Activated CD4-positive, CD25-positive, alpha-beta regulatory T cell treated with anti-CD3 and anti-CD28 coated beads, Interleukin-2, amount 50 U/mL, for 16 hours (primary cell): ENCODE results near the gene BOK.
"Not testable (repeated sequence)": the region's sequence is repeated elsewhere in the genome, so short reads cannot be mapped to it uniquely, and the experiment has no call there.

Experiments
- DNase-seq: peaks from one replicate; pipeline ENCODE4 v3.0.0-alpha.2; 2020; ENCODE audit warnings: low read depth, low spot score

The BOK gene, protein sequence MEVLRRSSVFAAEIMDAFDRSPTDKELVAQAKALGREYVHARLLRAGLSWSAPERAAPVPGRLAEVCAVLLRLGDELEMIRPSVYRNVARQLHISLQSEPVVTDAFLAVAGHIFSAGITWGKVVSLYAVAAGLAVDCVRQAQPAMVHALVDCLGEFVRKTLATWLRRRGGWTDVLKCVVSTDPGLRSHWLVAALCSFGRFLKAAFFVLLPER

DNA sequence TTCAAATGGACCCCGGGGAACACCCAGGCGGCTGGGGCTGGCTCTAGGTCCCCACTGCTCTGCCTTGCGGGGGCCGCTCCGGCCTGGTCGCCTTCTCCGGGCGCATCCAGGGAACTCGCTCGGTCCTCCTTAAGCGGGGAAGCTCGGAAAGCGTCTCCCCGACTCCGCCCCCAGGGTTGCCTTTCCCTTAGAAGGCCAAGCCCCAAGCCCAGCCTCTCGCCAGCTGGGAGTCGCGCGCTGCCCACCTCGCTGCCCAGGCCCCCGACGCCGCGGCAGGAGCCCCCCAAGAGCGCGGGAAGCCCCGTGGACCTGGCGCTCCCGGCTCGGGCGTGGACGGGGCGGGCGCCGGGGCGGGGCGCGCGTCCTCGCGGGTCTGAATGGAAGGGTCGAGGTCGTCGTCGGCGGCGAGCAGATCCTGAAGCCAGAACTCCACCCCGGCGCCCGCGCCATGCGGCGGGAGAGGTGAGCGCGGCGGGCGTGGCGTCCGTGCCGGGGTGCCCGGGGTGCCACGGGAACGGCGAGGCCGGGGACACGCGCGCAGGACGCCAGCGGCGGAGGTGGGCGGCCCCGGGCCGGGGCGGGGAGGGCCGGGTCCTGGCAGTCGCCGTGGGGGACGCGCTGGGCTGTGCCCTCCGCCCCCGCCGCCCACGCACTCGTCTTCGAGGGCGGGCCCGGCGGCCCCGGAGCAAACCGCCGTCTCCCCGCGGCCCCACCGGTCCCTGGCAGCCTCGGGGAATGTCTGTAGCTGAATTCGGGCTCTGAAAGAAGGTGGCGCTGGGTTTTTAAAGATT, at the start of gene BOK:
Gene BOK, plus strand, starts transcription at position 214 of the 791 bp plus-strand sequence. CDS start 739 bp downstream, outside the sequence.
- no peak for DNase-seq

DNA sequence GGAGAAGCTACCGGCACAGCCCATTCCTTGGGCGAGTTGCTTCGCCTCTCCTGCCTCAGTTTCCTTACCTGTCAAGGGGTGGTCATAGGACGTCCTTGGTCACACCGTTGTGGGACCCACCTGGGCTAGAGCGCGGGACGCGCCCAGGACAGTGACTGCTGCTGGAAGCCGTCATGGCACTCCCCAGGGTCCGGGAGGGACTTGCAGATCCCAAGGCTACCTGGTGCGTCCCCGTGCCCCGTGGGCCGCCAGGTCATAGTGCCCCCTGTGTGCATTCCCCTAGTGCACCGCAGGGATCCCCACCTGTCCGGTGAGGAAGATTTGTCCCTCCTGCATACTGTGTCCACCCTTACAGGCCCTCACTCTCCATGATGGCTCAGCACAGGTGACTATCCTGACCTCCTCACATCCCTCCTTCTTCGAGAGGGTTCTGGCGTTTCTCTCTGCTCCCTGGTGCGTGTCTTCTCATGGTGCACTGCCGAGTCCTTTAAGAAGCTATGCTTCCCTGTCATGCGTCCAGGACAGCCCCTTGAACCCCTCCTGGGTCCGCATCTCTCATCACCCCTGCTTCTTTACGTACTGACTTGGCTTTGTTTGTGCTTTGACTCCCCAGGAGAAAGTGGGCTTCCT, 49.3 kb upstream of the BOK start:
- no peak for DNase-seq

DNA sequence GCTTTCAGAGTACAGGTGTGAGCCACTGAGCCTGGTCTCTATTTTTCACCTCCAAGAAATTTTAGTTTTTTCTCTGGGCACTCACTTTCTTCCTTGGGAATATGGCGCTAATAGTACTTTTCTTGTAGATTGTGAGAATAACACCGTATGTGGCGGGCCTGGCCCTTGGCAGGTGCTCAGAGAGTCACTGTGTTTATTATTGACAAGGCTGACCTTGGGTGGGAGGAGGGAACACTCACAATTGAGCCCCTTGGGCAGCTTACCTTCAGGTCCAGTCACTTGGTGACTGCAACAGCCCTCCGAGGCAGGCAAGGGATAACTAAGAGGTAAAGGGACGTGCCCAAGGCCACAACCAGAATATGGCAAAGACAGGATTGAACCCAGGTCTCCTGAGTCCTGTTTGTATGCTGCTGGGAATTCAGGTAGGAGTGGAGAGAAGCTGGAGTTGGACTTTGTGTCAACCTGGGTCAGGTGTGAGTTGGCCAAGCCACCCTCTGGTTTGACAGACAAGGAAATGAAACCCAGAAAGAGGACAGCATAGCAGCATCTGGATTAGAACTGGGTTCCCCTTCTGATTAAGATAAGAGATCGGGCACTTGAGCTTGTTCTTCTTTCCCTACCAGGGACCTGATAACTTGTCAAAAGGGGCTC, 47.3 kb upstream of the BOK start:
- no peak for DNase-seq

DNA sequence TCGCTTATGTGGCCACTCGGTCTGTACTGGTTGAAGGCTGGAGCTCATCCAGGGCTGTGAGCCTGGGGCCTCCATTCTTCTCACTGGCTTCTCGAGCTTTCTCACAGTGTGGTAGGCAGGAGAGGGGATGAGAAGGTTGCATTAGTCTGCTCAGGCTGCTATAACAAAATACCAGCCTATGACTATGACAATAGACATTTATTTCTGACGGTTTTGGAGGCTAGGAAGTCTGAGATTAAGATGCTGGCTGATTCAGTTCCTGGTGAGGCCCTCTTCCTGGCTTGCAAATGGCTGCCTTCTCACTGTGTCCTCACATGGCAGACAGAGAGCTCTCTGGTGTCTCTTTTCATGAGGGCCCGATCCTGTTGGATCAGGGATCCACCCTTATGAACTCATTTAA, 44.0 kb upstream of the BOK start:
- no peak for DNase-seq

DNA sequence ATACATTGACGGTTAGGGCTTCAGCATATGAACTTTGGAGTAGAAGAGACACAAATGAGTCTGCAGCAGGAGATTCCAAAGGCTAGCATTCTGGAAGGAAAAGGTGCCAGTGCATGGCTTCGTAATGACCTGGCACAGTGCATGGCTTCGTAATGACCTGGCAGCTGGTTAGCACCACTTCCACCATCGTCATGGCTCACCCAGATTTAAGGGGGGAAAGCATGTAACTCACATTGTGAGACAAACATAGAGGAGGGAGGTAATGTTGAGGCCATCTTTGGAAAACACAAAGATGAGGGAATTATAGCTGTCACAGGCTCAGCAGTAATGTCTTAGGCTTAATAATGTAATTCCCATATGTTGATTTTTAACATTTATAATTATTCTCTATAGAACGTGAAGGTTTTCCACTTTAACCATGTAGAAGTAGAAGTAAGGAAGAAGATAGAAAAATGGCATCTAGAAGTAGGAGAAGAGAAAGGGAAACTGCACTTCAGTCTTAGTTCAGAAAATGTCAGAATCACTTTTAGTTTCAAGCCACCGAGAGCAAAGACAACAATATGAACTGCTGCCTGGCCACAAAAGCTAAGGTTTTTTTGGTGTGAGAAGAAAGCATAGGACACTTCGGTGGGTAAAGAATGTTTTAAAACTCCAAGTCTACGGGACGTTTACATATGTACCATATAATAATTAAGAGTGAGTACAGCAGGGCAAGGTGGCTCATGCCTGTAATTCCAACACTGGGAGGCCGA, 43.4 kb upstream of the BOK start:
- no peak for DNase-seq

DNA sequence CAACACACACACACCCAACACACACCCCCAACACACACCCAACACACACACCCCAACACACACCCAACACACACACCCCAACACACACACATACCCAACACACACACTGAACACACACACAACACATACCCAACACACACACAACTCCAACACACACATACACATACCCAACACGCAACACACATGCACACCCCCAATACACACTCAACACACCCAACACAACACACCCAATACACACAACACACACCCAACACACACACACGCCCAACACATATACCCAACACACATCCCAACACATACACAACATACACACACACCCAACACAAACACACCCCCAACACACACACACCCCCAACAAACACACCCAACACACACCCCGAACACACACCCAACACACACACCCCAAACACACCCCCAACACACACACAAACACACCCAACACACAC, 42.0 kb upstream of the BOK start:
- no peak for DNase-seq

DNA sequence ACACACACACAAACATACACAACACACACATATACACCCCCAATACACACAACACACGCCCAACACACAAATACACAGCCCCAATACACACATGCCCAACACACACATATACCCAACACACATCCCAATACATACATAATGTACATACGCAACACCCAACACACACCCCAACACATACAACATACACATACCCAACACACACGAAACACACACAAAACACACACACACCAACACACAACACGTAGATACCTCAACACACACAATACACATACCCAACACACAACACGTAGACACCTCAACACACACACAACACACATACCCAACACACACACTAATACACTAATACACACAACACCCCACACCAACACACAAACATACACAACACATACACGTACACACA, 41.2 kb upstream of the BOK start:
- DNase-seq, result no peak

DNA sequence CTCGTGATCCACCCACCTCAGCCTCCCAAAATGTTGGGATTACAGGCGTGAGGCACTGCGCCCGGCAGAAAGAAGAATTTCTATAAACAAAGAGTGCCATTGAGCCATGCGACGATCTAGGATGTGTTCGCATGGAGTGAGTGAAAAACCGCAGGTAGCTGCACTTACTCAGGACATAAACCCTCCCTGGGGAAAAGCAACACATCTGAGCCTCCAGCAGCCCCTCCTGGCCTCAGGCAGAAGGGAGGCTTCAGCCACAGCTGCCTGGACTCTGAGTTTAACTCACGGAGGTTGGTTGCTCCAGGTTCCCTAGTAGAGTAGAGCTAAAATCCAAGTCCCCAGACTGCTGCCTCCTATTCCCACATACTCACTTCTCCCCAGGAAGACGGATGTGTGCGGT, 38.9 kb upstream of the BOK start:
- DNase-seq, result no peak

DNA sequence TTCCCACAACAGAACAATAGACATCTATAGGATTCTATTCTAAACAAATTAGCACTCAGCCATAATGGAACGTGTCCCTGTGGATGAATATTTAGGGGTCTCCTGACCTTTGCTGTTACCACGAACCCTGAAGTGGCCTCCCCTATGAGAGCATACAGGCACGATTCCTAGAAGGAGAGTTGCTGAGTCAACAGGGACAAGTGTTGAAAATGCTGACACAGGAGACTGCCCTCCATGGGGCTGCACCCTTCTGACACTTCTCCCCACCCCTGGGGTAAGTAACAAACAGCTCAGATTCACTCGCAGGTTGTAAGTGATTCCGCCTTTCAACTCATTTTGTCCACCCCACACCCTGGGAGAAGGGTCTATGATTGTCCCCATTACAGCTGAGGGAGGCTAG, 36.1 kb upstream of the BOK start:
- no peak for DNase-seq

DNA sequence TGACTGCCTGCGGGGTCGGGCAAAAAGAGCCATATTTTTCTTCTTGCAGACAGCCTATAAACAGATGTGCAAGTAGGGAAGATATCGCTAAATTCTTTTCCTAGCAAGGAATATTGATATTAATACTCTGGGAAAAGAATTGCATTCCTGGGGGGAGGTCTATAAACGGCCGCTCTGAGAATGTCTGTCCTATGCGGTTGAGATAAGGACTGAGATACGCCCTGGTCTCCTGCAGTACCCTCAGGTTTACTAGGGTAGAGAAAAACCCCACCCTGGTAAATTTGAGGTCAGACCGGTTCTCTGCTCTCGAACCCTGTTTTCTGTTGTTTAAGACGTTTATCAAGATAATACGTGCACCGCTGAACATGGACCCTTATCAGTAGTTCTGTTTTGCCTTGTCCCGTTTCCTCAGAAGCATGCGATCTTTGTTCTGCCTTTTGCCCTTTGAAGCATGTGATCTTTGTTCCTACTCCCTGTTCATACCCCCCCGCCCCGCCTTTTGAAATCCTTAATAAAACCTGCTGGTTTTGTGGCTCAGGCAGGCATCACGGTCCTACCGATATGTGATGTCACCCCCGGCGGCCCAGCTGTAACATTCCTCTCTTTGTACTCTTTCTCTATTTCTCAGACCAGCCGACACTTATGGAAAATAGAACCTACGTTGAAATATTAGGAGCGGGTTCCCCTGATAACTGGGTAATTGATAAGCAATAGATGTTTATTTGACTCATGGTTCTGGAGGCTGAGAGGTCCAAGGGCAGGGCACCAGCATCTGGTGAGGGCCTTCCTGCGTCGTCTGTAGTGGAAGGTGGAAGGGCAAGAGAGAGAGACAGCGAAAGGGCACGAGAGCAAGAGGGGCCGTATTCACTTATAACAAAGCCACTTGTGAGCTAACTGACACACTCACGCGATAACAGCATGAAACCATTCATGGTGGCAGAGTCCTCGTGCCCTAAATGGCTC, 32.4 kb upstream of the BOK start:
- not testable (repeated sequence) for DNase-seq

DNA sequence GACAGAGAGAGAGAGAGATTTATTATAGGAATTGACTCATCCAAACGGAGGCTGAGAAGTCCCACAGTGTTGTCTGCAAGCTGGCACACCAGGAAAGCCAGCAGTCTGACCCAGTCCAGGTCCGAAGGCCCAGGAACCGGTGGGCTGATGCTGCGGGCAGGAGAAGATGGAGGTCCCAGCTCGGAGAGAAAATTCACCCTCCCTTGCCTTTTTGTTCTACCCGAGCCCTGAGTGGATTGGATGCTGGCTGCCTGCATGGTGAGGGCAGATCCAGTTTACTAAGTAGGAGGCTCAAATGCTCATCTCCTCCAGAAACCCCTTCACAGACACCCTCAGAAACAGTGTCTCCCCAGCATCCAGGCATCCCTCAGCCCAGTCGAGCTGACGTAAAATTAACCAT, 28.0 kb upstream of the BOK start:
- no peak for DNase-seq

DNA sequence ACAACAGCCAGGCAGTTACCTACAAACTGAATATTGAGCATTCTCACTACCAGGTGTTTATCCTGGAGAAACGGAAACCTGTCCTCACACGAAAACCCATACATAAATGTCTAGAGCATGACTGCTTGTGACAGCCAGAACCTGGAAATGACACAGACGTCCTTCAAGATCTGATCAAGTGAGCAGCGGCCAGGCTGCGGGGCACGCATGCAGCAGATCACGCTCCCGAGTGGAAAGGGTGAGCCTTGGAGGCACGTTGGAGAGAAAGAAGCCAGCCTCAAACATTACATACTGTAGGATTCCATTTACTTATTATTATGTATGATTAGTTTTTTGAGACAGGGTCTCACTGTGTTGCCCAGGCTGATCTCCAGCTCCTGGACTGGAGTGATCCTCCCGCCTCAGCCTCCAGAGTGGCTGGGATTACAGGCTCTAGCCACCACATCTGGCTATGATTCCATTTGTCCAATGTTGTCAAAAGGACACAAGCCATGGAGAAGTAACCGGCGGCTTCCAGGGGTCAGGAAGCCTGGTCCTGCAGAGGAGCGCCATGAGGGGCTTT, 27.3 kb upstream of the BOK start:
- DNase-seq, result no peak

DNA sequence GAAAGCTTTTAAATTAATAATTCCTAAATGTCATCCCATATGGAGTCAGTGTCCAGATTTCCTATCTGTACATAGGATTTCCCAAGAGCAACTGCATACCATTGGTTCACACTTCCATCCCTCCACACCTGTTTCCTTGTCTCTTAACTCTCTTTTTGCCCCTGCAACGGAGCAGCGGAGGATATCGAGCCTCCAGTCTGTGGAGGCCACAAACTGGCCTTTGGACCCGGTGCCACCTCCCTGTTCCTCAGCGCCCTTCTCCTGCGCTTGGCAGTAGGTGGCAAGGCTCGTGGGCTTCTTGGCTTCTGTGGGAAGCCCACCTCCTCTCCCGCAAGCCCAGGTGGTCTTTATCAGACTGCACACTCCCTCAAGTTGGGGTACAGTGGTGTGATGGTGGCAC, 26.4 kb upstream of the BOK start:
- DNase-seq, result no peak

DNA sequence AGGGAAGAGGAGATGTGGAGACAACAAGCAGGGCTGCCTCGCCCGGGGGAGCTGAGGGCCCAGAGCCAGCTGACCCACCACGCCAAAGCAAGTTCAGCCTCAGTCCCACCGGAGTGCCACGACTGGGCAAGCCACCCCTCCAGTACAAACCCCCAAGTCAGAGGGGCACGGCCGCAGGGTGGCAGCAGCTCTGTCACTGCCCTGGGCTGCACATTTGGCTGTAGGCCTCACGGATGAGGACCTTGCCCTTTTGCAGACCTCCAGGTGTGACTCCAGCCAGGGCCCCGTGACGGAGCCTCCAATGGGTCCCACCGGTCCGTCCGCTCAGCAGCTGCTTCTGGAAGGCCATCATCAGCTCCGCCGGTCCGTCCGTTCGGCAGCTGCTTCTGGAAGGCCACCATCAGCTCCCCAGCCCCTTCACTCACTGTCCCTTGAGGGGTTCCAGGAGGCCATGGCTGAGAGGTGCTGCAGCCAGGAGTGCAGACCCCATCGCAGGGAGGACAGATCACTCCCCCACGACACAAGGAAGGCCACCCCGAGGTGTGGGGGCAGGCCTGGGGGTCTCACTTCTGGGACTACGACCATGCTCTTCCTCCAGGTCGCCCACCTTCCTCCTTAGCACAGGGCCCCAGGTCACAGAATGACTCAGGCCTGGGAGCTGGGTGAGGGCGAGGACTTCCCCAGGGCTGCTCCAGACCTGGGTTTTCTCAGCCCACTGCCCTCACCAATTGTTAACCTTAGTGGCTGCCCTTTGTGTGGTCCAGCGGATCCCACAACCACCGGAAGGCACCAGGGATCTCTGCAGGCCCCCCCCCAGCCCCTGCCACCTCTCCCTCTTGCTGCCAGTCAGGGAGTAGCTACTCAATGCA, 25.6 kb upstream of the BOK start:
- no peak for DNase-seq

DNA sequence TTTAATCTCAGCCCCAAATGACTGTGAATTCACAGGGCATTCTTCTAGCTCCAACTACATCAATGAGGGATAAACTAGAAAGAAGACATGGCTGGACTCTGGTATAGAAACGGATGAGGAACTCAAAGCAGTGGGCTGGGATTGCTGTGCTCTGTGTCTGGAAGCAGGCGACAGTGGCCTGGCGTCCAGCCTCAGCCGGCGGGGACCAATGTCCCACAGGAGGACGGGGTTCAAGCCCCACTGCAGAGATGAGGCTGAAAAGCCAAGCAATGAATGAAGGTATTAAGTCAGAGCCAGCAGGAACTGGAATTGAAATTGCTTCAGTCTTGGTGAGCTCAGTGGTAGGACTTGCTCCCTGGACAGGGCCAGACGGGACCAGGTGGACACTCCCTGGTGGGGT, 24.3 kb upstream of the BOK start:
- no peak for DNase-seq

DNA sequence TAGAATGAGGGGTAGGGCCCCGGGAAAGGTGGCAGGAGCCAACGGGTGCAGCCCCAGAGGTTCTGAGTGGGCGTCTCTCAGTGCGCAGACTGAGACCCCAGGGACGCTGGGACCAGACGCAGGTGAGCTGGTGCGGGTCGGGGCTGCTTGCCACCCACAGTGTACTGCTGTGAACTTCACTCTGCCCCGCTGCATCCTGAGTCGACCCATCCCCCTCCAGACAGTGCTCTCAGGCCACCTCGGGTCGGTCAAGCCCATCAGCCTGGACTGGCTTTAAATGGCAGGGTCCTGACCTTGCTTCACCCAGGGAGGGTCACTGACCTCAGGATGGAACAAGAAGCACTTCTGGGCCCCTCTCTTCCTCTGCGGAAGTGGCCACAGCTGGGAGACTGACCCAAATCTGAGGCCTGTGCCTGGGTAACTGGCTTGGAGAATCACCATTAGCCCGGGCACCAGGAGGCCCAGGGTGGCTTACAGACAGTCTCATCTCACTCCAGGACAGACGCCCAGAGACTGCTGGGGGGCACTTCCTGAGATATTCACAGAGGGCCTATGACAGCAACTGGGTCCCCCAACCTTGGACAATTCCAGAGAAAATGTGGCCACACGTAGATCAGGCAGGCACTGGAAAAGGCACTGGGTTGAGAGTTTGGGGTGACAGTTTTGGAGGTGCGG, 23.7 kb upstream of the BOK start:
- DNase-seq, result no peak

DNA sequence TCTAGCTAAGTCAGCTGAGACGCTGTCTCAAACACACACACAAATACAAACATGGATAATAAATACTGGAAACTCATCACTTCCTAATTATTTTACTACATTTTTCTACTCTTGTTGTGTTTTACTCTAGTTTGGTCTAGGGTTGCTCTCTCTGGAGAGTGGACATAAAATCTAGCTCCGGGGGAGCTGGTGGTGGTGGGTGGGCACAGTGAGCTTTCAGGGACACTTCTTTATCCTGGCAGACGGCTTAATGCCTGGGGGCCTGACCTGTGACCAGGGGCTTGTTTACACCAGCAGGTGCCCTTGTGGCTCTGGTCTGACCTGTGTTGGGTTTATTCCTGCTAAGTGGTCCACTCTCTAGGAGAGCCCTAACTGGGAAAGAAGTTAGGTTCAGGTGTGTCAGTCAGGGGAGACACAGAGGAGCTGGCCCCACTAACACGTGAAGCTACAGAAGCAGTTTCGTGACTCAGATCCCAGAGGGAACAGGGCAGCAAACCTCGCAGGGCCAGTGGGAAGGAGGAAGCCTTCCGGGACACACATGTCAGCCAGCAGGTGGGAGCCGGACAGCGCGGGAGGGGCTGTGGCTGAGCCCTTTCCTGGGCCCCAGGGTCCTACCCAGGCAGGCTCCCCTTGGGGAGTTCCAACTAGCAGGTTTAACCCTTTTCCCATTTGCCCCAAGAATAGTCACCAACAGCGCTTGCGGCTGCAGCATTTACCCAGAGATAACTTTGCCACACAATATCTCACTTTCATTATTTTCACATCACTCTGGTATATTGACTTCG, 22.5 kb upstream of the BOK start:
- DNase-seq, result no peak
